ELF-1 (cell line): ENCODE data around the gene ABTB2.
"Not testable (repeated sequence)": the region's sequence is repeated elsewhere in the genome, so short reads cannot be mapped to it uniquely, and the experiment has no call there.

Source experiments
- DNase-seq: peaks from one replicate; pipeline ENCODE4 v3.0.0-alpha.2; 2016; ENCODE audit warnings: low read depth, low spot score

Gene ABTB2

GRCh38 chr11:34190192-34191139, 167.3 kb downstream of the ABTB2 start:
- DNase-seq = peak; percentile 79

GRCh38 chr11:34189191-34189590, 168.6 kb downstream of the ABTB2 start:
- DNase-seq = no peak

GRCh38 chr11:34188181-34188580, 169.6 kb downstream of the ABTB2 start:
- DNase-seq = peak; percentile 18

- peak; percentile 47 for DNase-seq
Measured at GRCh38 chr11:34185926-34186841, 171.6 kb downstream of the ABTB2 start.

- no peak for DNase-seq
Measured at GRCh38 chr11:34184505-34185015, 173.2 kb downstream of the ABTB2 start.

GRCh38 chr11:34183848-34184391, 173.9 kb downstream of the ABTB2 start:
- DNase-seq = no peak

- no peak for DNase-seq
Measured at GRCh38 chr11:34182921-34183685, 174.7 kb downstream of the ABTB2 start.

GRCh38 chr11:34182425-34182824, 175.4 kb downstream of the ABTB2 start:
- DNase-seq = no peak

GRCh38 chr11:34181856-34182405, 175.9 kb downstream of the ABTB2 start:
- no peak for DNase-seq

- no peak for DNase-seq
Measured at GRCh38 chr11:34181251-34181650, 176.6 kb downstream of the ABTB2 start.

- not testable (repeated sequence) for DNase-seq
Measured at GRCh38 chr11:34180814-34181165, 177.0 kb downstream of the ABTB2 start.

GRCh38 chr11:34180040-34180813, 177.6 kb downstream of the ABTB2 start:
- no peak for DNase-seq

GRCh38 chr11:34179026-34179675, 178.7 kb downstream of the ABTB2 start:
- DNase-seq = no peak

- no peak for DNase-seq
Measured at GRCh38 chr11:34178209-34178821, 179.5 kb downstream of the ABTB2 start.

GRCh38 chr11:34176751-34177209, 181.0 kb downstream of the ABTB2 start:
- DNase-seq = no peak

GRCh38 chr11:34175284-34176019, 182.4 kb downstream of the ABTB2 start:
- DNase-seq = no peak

- peak; percentile 89 for DNase-seq
Measured at GRCh38 chr11:34174412-34175041, 183.3 kb downstream of the ABTB2 start.

- DNase-seq = no peak
Measured at GRCh38 chr11:34173050-34173449, 184.8 kb downstream of the ABTB2 start.
